H9 (cell line): Measurements from ENCODE around the gene IL32. TPM values are rescaled to one million over a fixed set of nuclear protein-coding genes. Genes with fewer than 3 reads are reported as not detected.

Experiments used
- DNase-seq: peaks from one replicate; pipeline ENCODE4 v3.0.0-alpha.2; 2017
- H2AFZ ChIP-seq: one replicate; pipeline ENCODE4 v1.6.1; 2013; ENCODE audit warnings: mild to moderate bottlenecking, low read length, control low read depth, moderate library complexity
- H2AK5ac ChIP-seq: 2 replicates; pipeline ENCODE4 v1.6.1; 2013; ENCODE audit warnings: low read length, control low read depth, mixed read lengths; ENCODE audit not compliant: insufficient read length
- H2BK120ac ChIP-seq: one replicate; pipeline ENCODE4 v1.6.1; 2013; ENCODE audit warnings: low read depth, mild to moderate bottlenecking, low read length, control low read depth, inconsistent platforms; ENCODE audit not compliant: poor library complexity, severe bottlenecking
- H2BK12ac ChIP-seq: 2 replicates; pipeline ENCODE4 v1.6.1; 2013; ENCODE audit warnings: low read length, control low read depth, mixed read lengths, low read depth; ENCODE audit not compliant: insufficient read length
- H2BK15ac ChIP-seq: 2 replicates; pipeline ENCODE4 v1.6.1; 2013; ENCODE audit warnings: low read depth, low read length, control low read depth
- H2BK20ac ChIP-seq: one replicate; pipeline ENCODE4 v1.6.1; 2013; ENCODE audit warnings: low read depth, mild to moderate bottlenecking, low read length, control low read depth, inconsistent platforms; ENCODE audit not compliant: poor library complexity, severe bottlenecking
- H2BK5ac ChIP-seq: 2 replicates; pipeline ENCODE4 v1.6.1; 2013; ENCODE audit warnings: low read length, control low read depth, mixed read lengths; ENCODE audit not compliant: insufficient read length
- H3K14ac ChIP-seq: 2 replicates; pipeline ENCODE4 v1.6.1; 2013; ENCODE audit warnings: low read length, control low read depth; ENCODE audit not compliant: insufficient read depth
- H3K18ac ChIP-seq: 2 replicates; pipeline ENCODE4 v1.6.1; 2013; ENCODE audit warnings: low read depth, mild to moderate bottlenecking, mixed read lengths, low read length, control low read depth; ENCODE audit not compliant: insufficient read length
- H3K23ac ChIP-seq: 2 replicates; pipeline ENCODE4 v1.6.1; 2013; ENCODE audit warnings: low read length, control low read depth, mixed read lengths, low read depth; ENCODE audit not compliant: insufficient read length
- H3K23me2 ChIP-seq: 2 replicates; pipeline ENCODE4 v1.6.1; 2013; ENCODE audit warnings: low read depth, mild to moderate bottlenecking, mixed read lengths, low read length, control low read depth; ENCODE audit not compliant: insufficient read length, poor library complexity, severe bottlenecking
- H3K27ac ChIP-seq: 2 replicates; pipeline ENCODE4 v1.5.1; 2013; ENCODE audit warnings: low read length, control low read depth, mixed read lengths, low read depth; ENCODE audit not compliant: insufficient read length
- H3K27me3 ChIP-seq: 2 replicates; pipeline ENCODE4 v1.6.1; 2013; ENCODE audit warnings: low read length, control low read depth, inconsistent platforms; ENCODE audit not compliant: insufficient read depth
- H3K4ac ChIP-seq: 2 replicates; pipeline ENCODE4 v1.6.1; 2013; ENCODE audit warnings: low read depth, mild to moderate bottlenecking, control low read depth, inconsistent platforms, low read length, moderate library complexity
- H3K4me1 ChIP-seq: 2 replicates; pipeline ENCODE4 v1.6.1; 2013; ENCODE audit warnings: low read length, control low read depth, inconsistent platforms; ENCODE audit not compliant: insufficient read depth
- H3K4me2 ChIP-seq: 2 replicates; pipeline ENCODE4 v1.6.1; 2013; ENCODE audit warnings: low read length, control low read depth, mixed read lengths; ENCODE audit not compliant: insufficient read length, insufficient read depth
- H3K56ac ChIP-seq: 2 replicates; pipeline ENCODE4 v1.6.1; 2013; ENCODE audit warnings: low read depth, mild to moderate bottlenecking, mixed read lengths, low read length, control low read depth; ENCODE audit not compliant: insufficient read length
- H3K79me1 ChIP-seq: 2 replicates; pipeline ENCODE4 v1.6.1; 2013; ENCODE audit warnings: low read depth, mild to moderate bottlenecking, moderate library complexity, low read length, control low read depth, inconsistent platforms; ENCODE audit not compliant: insufficient read depth, poor library complexity, severe bottlenecking
- H3K79me2 ChIP-seq: 2 replicates; pipeline ENCODE4 v1.6.1; 2013; ENCODE audit warnings: low read length, control low read depth, inconsistent platforms; ENCODE audit not compliant: insufficient read depth
- H3K9ac ChIP-seq: 2 replicates; pipeline ENCODE4 v1.6.1; 2013; ENCODE audit warnings: low read length, control low read depth, mixed read lengths; ENCODE audit not compliant: insufficient read length; ENCODE audit errors: extremely low read depth
- H3K9me3 ChIP-seq: one replicate; pipeline ENCODE4 v1.6.1; 2013; ENCODE audit warnings: low read depth, low read length, inconsistent platforms; ENCODE audit not compliant: control insufficient read depth
- H3T11ph ChIP-seq: one replicate; pipeline ENCODE4 v1.6.1; 2013; ENCODE audit warnings: mild to moderate bottlenecking, low read length, control low read depth, inconsistent platforms
- H4K20me1 ChIP-seq: one replicate; pipeline ENCODE4 v1.6.1; 2013; ENCODE audit not compliant: control insufficient read depth, insufficient read length, insufficient read depth
- H4K5ac ChIP-seq: 2 replicates; pipeline ENCODE4 v1.6.1; 2013; ENCODE audit warnings: low read depth, mild to moderate bottlenecking, mixed read lengths, low read length, control low read depth; ENCODE audit not compliant: insufficient read length
- H4K8ac ChIP-seq: replicated peaks from 2 replicates; pipeline ENCODE4 v1.6.1; 2013; ENCODE audit warnings: low read length, control low read depth, mixed read lengths, low read depth; ENCODE audit not compliant: insufficient read length
- H4K91ac ChIP-seq: 2 replicates; pipeline ENCODE4 v1.6.1; 2013; ENCODE audit warnings: low read depth, mild to moderate bottlenecking, moderate library complexity, mixed read lengths, low read length, control low read depth; ENCODE audit not compliant: insufficient read length
- H3K27ac Mint-ChIP-seq, 3 experiments: 2 replicates in 2 of 3; 3 replicates in 1 of 3; pipeline ENCODE4 v1.8.0; 2020 to 2021; ENCODE audit warnings: mixed read lengths in 3 of 3, mild to moderate bottlenecking in 1 of 3, moderate library complexity in 1 of 3
- H3K27me3 Mint-ChIP-seq: 2 replicates; pipeline ENCODE4 v1.8.0; 2021; ENCODE audit warnings: low read depth, mild to moderate bottlenecking, moderate library complexity, mixed read lengths
- H3K36me3 Mint-ChIP-seq, 3 experiments: 2 replicates in 2 of 3; 3 replicates in 1 of 3; pipeline ENCODE4 v1.8.0; 2020 to 2021; ENCODE audit warnings: low read depth in 3 of 3, mixed read lengths in 3 of 3; ENCODE audit not compliant: insufficient read depth in 1 of 3
- H3K4me1 Mint-ChIP-seq, 2 experiments: 2 replicates each; pipeline ENCODE4 v1.8.0; 2020; ENCODE audit warnings: mixed read lengths in 2 of 2
- H3K4me3 Mint-ChIP-seq, 2 experiments: 2 replicates in 1 of 2; 3 replicates in 1 of 2; pipeline ENCODE4 v1.8.0; 2020 to 2021; ENCODE audit warnings: mild to moderate bottlenecking in 2 of 2, mixed read lengths in 2 of 2, moderate library complexity in 1 of 2
- H3K9me3 Mint-ChIP-seq, 2 experiments: 2 replicates in 1 of 2; 3 replicates in 1 of 2; pipeline ENCODE4 v1.8.0; 2020; ENCODE audit warnings: mild to moderate bottlenecking in 2 of 2, mixed read lengths in 2 of 2, moderate library complexity in 1 of 2
- WGBS: extraction: QIAGEN DNeasy Blood & Tissue Kit; methylation state at CpG from one replicate; pipeline ENCODE4 v1.1.7; 2013; ENCODE audit warnings: missing lambda C conversion rate, low lambda C conversion rate, mixed read lengths; ENCODE audit not compliant: insufficient read length; ENCODE audit errors: extremely low coverage; 5-methylcytosine and 5-hydroxymethylcytosine counted together
- total RNA-seq: library from RNA; stranded (reverse); gene quantifications from 2 replicates; pipeline ENCODE4 v1.2.1, GENCODE V29; 2021
- TF ChIP-seq, protein P1 (sequence below): fragments of 200-600 bp; sonication (generic); conservative IDR thresholded peaks from 3 replicates; pipeline ENCODE4 v1.8.0; 2021; ENCODE audit warnings: antibody characterized with exemption, mild to moderate bottlenecking

The IL32 gene
- total RNA-seq, 1 experiment from 2014 or later, result 2.0 TPM

DNA sequence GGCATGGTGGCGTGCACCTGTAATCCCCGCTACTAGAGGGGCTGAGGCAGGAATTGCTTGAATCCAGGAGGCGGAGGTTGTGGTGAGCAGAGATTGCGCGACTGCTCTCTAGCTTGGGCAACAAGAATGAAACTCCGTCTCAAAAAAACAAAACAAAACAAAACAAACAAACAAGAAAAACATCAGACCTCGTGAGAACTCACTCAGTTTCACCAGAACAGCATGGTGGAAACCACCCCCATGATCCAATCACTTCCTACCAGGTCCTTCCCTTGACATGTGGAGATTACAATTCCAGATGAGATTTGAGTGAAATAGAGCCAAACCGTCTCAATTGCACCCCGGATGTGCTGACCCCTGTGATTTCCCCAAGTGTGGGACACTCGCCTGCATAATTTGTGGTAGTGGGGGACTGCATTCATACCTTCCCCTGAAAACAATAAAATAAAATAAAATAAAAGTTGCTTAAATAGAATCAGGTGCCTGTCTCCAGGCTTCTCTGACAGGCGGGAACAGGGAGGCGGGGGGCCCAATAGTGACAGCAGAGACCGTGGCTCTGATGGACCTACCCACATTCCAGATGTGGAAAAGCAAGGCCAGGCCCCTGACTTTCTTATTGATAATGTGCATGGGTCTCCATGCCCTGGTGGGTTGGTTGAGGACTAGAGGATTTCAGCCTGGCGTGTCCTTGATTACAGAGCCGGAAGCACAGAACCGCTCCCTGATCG, 20.6 kb downstream of the IL32 start:
- H4K20me1 ChIP-seq, result no peaks in the 10 kb centered on the region
- no peak overlapping the region for H3K56ac ChIP-seq
- peaks cover 10 to 17% of the 10 kb centered on the region in 2 experiments for H3K4me1 Mint-ChIP-seq
- no peaks in the 10 kb centered on the region for H3K27me3 ChIP-seq
- H3K18ac ChIP-seq, result no peak overlapping the region
- H3K9me3 ChIP-seq, result no peaks in the 10 kb centered on the region
- no peaks in the 10 kb centered on the region for H3K9me3 Mint-ChIP-seq
- no peak overlapping the region for H2AK5ac ChIP-seq
- no peaks in the 10 kb centered on the region for H3K79me1 ChIP-seq
- H3K9ac ChIP-seq, result no peak overlapping the region
- no peak overlapping the region for H2AFZ ChIP-seq
- no peak overlapping the region for H3K4me3 Mint-ChIP-seq
- H3K27ac ChIP-seq, result no peak overlapping the region
- no peak overlapping the region for H3T11ph ChIP-seq
- WGBS, result no CpG with 5 or more reads among the region's 17 CpGs
- peak overlapping the region in 1 of 3 experiments; percentile 70; a peak in 1 of 7 replicates for H3K27ac Mint-ChIP-seq
- H4K5ac ChIP-seq, result no peak overlapping the region
- no peak overlapping the region for H3K14ac ChIP-seq
- no peak for DNase-seq
- no peak overlapping the region for H2BK120ac ChIP-seq
- H3K27me3 Mint-ChIP-seq, result no peaks in the 10 kb centered on the region; the same call in 1 of the 2 replicates
- no peaks in the 10 kb centered on the region for H3K4me1 ChIP-seq
- H2BK15ac ChIP-seq, result no peak overlapping the region
- no peak overlapping the region for H2BK20ac ChIP-seq
- no peak overlapping the region for H3K23ac ChIP-seq
- no peak overlapping the region for H3K4me2 ChIP-seq
- no peak overlapping the region for H3K4ac ChIP-seq
- H3K36me3 Mint-ChIP-seq, result peaks cover 20 to 57% (median 23%) of the 10 kb centered on the region in 3 experiments; a peak in 6 of 7 replicates
- no peak overlapping the region for H4K8ac ChIP-seq
- H4K91ac ChIP-seq, result no peak overlapping the region
- no peak overlapping the region for H2BK5ac ChIP-seq
- no peaks in the 10 kb centered on the region for H3K23me2 ChIP-seq
- H3K79me2 ChIP-seq, result no peaks in the 10 kb centered on the region
- TF ChIP-seq, protein P1, sequence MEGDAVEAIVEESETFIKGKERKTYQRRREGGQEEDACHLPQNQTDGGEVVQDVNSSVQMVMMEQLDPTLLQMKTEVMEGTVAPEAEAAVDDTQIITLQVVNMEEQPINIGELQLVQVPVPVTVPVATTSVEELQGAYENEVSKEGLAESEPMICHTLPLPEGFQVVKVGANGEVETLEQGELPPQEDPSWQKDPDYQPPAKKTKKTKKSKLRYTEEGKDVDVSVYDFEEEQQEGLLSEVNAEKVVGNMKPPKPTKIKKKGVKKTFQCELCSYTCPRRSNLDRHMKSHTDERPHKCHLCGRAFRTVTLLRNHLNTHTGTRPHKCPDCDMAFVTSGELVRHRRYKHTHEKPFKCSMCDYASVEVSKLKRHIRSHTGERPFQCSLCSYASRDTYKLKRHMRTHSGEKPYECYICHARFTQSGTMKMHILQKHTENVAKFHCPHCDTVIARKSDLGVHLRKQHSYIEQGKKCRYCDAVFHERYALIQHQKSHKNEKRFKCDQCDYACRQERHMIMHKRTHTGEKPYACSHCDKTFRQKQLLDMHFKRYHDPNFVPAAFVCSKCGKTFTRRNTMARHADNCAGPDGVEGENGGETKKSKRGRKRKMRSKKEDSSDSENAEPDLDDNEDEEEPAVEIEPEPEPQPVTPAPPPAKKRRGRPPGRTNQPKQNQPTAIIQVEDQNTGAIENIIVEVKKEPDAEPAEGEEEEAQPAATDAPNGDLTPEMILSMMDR, result no peak
- no peak overlapping the region for H2BK12ac ChIP-seq
